ENCODE data around the gene EPHA10. TPM values are rescaled to one million over a fixed set of nuclear protein-coding genes. Genes with fewer than 3 reads are reported as not detected.

The EPHA10 gene
- polyA plus RNA-seq (2013, experiment 1 of 2): not detected
- not detected for polyA plus RNA-seq (2013, experiment 2 of 2)

GRCh38 chr1:37764888-37765441 lies at the start of gene EPHA10:
Gene EPHA10 (minus strand): TSS chr1:37765120. CDS start chr1:37765066, 54 bp downstream.
- H3K4me3 ChIP-seq (ENCODE audit: extremely low read depth, insufficient read depth, low read length, poor library complexity, severe bottlenecking): no peak within 1 kb of the TSS
- 20 to 23% methylated on average over 16 to 23 of the region's 33 CpGs for whole genome bisulfite sequencing, 2 experiments (ENCODE audit: insufficient coverage in 2 of 2)
- no peaks in the 10 kb centered on the region for H3K36me3 ChIP-seq (ENCODE audit: control insufficient read depth, insufficient read depth, low read length)
- no peaks in the 10 kb centered on the region for H3K4me1 ChIP-seq (ENCODE audit: control insufficient read depth, insufficient read depth, low read length, poor library complexity, severe bottlenecking)
- H3K9me3 ChIP-seq (ENCODE audit: control insufficient read depth, low read length): no peaks in the 10 kb centered on the region
- H3K27ac ChIP-seq (ENCODE audit: low read depth, low read length, severe bottlenecking): no peak within 1 kb of the TSS

GRCh38 chr1:37814252-37814651 lies 49.3 kb upstream of the EPHA10 start:
- no peak overlapping the region for H3K27ac ChIP-seq (ENCODE audit: low read depth, low read length, severe bottlenecking)
- peaks cover 52% of the 10 kb centered on the region for H3K36me3 ChIP-seq (ENCODE audit: control insufficient read depth, insufficient read depth, low read length)
- peaks cover 2% of the 10 kb centered on the region for H3K4me1 ChIP-seq (ENCODE audit: control insufficient read depth, insufficient read depth, low read length, poor library complexity, severe bottlenecking)
- no peak overlapping the region for H3K4me3 ChIP-seq (ENCODE audit: extremely low read depth, insufficient read depth, low read length, poor library complexity, severe bottlenecking)
- WGBS, 2 experiments (ENCODE audit: insufficient coverage in 2 of 2): 95 to 98% methylated on average over 7 of the region's 7 CpGs
- H3K9me3 ChIP-seq (ENCODE audit: control insufficient read depth, low read length): no peaks in the 10 kb centered on the region

- Histone ChIP-seq H3K9me3 (ENCODE audit: control insufficient read depth, low read length) (no peaks in the 10 kb centered on the region), H3K36me3 (ENCODE audit: control insufficient read depth, insufficient read depth, low read length) (peaks cover 48% of the 10 kb centered on the region), H3K4me3 (ENCODE audit: extremely low read depth, insufficient read depth, low read length, poor library complexity, severe bottlenecking) (no peak overlapping the region), H3K27ac (ENCODE audit: low read depth, low read length, severe bottlenecking) (no peak overlapping the region), H3K4me1 (ENCODE audit: control insufficient read depth, insufficient read depth, low read length, poor library complexity, severe bottlenecking) (peaks cover 4% of the 10 kb centered on the region)
- 100% methylated on average over 1 of the region's 2 CpGs; no CpG with 5 or more reads in 1 of the 2 experiments for WGBS, 2 experiments (ENCODE audit: insufficient coverage in 2 of 2)
These were observed 48.7 kb upstream of the EPHA10 start for GRCh38 chr1:37813529-37814145.

GRCh38 chr1:37811027-37811655 lies 46.2 kb upstream of the EPHA10 start:
- no peak overlapping the region for H3K4me3 ChIP-seq (ENCODE audit: extremely low read depth, insufficient read depth, low read length, poor library complexity, severe bottlenecking)
- peaks cover 41% of the 10 kb centered on the region for H3K36me3 ChIP-seq (ENCODE audit: control insufficient read depth, insufficient read depth, low read length)
- 15 to 33% methylated on average over 3 to 4 of the region's 7 CpGs for WGBS, 2 experiments (ENCODE audit: insufficient coverage in 2 of 2)
- no peak overlapping the region for H3K27ac ChIP-seq (ENCODE audit: low read depth, low read length, severe bottlenecking)
- H3K4me1 ChIP-seq (ENCODE audit: control insufficient read depth, insufficient read depth, low read length, poor library complexity, severe bottlenecking): peaks cover 4% of the 10 kb centered on the region
- no peaks in the 10 kb centered on the region for H3K9me3 ChIP-seq (ENCODE audit: control insufficient read depth, low read length)

GRCh38 chr1:37809942-37810341 lies 45.0 kb upstream of the EPHA10 start:
- no peak overlapping the region for H3K4me3 ChIP-seq (ENCODE audit: extremely low read depth, insufficient read depth, low read length, poor library complexity, severe bottlenecking)
- no peak overlapping the region for H3K27ac ChIP-seq (ENCODE audit: low read depth, low read length, severe bottlenecking)
- 62 to 80% methylated on average over 1 to 2 of the region's 2 CpGs for WGBS, 2 experiments (ENCODE audit: insufficient coverage in 2 of 2)

GRCh38 chr1:37808369-37809319 lies 43.7 kb upstream of the EPHA10 start:
- peak overlapping the region; percentile 80 for H3K4me3 ChIP-seq (ENCODE audit: extremely low read depth, insufficient read depth, low read length, poor library complexity, severe bottlenecking)
- peaks cover 4% of the 10 kb centered on the region for H3K4me1 ChIP-seq (ENCODE audit: control insufficient read depth, insufficient read depth, low read length, poor library complexity, severe bottlenecking)
- peaks cover 47% of the 10 kb centered on the region for H3K36me3 ChIP-seq (ENCODE audit: control insufficient read depth, insufficient read depth, low read length)
- H3K9me3 ChIP-seq (ENCODE audit: control insufficient read depth, low read length): no peaks in the 10 kb centered on the region
- peak overlapping the region; percentile 77 for H3K27ac ChIP-seq (ENCODE audit: low read depth, low read length, severe bottlenecking)
- 2% methylated on average over 35 to 36 of the region's 54 CpGs for WGBS, 2 experiments (ENCODE audit: insufficient coverage in 2 of 2)

More at GRCh38 chr1:37809942-37810341, 45.0 kb upstream of the EPHA10 start:
- Histone ChIP-seq H3K36me3 (ENCODE audit: control insufficient read depth, insufficient read depth, low read length) (peaks cover 42% of the 10 kb centered on the region), H3K4me1 (ENCODE audit: control insufficient read depth, insufficient read depth, low read length, poor library complexity, severe bottlenecking) (peaks cover 4% of the 10 kb centered on the region), H3K9me3 (ENCODE audit: control insufficient read depth, low read length) (no peaks in the 10 kb centered on the region)

- Histone ChIP-seq H3K36me3 (ENCODE audit: control insufficient read depth, insufficient read depth, low read length) (peaks cover 54% of the 10 kb centered on the region), H3K4me1 (ENCODE audit: control insufficient read depth, insufficient read depth, low read length, poor library complexity, severe bottlenecking) (peaks cover 4% of the 10 kb centered on the region), H3K4me3 (ENCODE audit: extremely low read depth, insufficient read depth, low read length, poor library complexity, severe bottlenecking) (peak within 1 kb of the TSS; percentile 80), H3K27ac (ENCODE audit: low read depth, low read length, severe bottlenecking) (peak within 1 kb of the TSS; percentile 77), H3K9me3 (ENCODE audit: control insufficient read depth, low read length) (no peaks in the 10 kb centered on the region)
- 0% methylated on average over 69 to 84 of the region's 95 CpGs for WGBS, 2 experiments (ENCODE audit: insufficient coverage in 2 of 2)
These were observed 42.8 kb upstream of the EPHA10 start, which contains the start of the genes C1orf122 and YRDC for GRCh38 chr1:37807555-37808368. Gene C1orf122 (plus strand): TSS chr1:37807790. CDS start chr1:37808405, 615 bp downstream. Gene YRDC (minus strand): TSS chr1:37808208. CDS start chr1:37808180, 28 bp downstream.

- Histone ChIP-seq H3K9me3 (ENCODE audit: control insufficient read depth, low read length) (no peaks in the 10 kb centered on the region), H3K4me3 (ENCODE audit: extremely low read depth, insufficient read depth, low read length, poor library complexity, severe bottlenecking) (peak overlapping the region; percentile 80), H3K36me3 (ENCODE audit: control insufficient read depth, insufficient read depth, low read length) (peaks cover 54% of the 10 kb centered on the region), H3K4me1 (ENCODE audit: control insufficient read depth, insufficient read depth, low read length, poor library complexity, severe bottlenecking) (peaks cover 4% of the 10 kb centered on the region), H3K27ac (ENCODE audit: low read depth, low read length, severe bottlenecking) (peak overlapping the region; percentile 73)
- 14 to 20% methylated on average over 6 to 8 of the region's 9 CpGs for WGBS, 2 experiments (ENCODE audit: insufficient coverage in 2 of 2)
These were observed 42.3 kb upstream of the EPHA10 start for GRCh38 chr1:37807220-37807554.

GRCh38 chr1:37802439-37802838 lies 37.5 kb upstream of the EPHA10 start:
- Histone ChIP-seq H3K4me3 (ENCODE audit: extremely low read depth, insufficient read depth, low read length, poor library complexity, severe bottlenecking) (no peak overlapping the region), H3K9me3 (ENCODE audit: control insufficient read depth, low read length) (no peaks in the 10 kb centered on the region), H3K36me3 (ENCODE audit: control insufficient read depth, insufficient read depth, low read length) (peaks cover 56% of the 10 kb centered on the region), H3K4me1 (ENCODE audit: control insufficient read depth, insufficient read depth, low read length, poor library complexity, severe bottlenecking) (no peaks in the 10 kb centered on the region), H3K27ac (ENCODE audit: low read depth, low read length, severe bottlenecking) (no peak overlapping the region)
- WGBS, 2 experiments (ENCODE audit: insufficient coverage in 2 of 2): 92% methylated on average over 1 of the region's 1 CpG; no CpG with 5 or more reads in 1 of the 2 experiments

All from mesodermal cell (in vitro differentiated cells).